HG03571 (cell line): Measurements from ENCODE around the gene LEMD3.
A peak's percentile ranks its signal among the peaks of the same experiment; 100 is the strongest.

Source experiments
- ATAC-seq: cut with Tn5 transposase; IDR thresholded peaks from one replicate; pipeline ENCODE4 v1.9.1; 2021; ENCODE audit not compliant: unreplicated experiment

LEMD3 gene

GRCh38 chr12:65169320-65170208 is at the start of gene LEMD3:
LEMD3 (plus strand) TSS chr12:65169583; CDS start chr12:65169597, 14 bp downstream.
- ATAC-seq = peak; percentile 92

- no peak for ATAC-seq
These were observed 48.1 kb upstream of the LEMD3 start, which contains the start of gene WIF1 for GRCh38 chr12:65121049-65121955. WIF1 (minus strand) TSS chr12:65121305; CDS start chr12:65121191, 114 bp downstream.

- ATAC-seq = no peak
These were observed 47.4 kb upstream of the LEMD3 start for GRCh38 chr12:65121956-65122469.

- ATAC-seq = no peak
These were observed 46.7 kb upstream of the LEMD3 start for GRCh38 chr12:65122703-65123102.

- ATAC-seq = no peak
These were observed 45.8 kb upstream of the LEMD3 start for GRCh38 chr12:65123435-65124063.

- no peak for ATAC-seq
These were observed 44.1 kb upstream of the LEMD3 start for GRCh38 chr12:65125247-65125646.

GRCh38 chr12:65125975-65126374 is 43.4 kb upstream of the LEMD3 start:
- ATAC-seq = no peak

GRCh38 chr12:65126482-65126881 is 42.9 kb upstream of the LEMD3 start:
- ATAC-seq = no peak

GRCh38 chr12:65133879-65134278 is 35.5 kb upstream of the LEMD3 start:
- ATAC-seq = no peak

- ATAC-seq = no peak
These were observed 30.0 kb upstream of the LEMD3 start for GRCh38 chr12:65139389-65139788.

GRCh38 chr12:65140738-65141137 is 28.6 kb upstream of the LEMD3 start:
- ATAC-seq = no peak

GRCh38 chr12:65147312-65147905 is 22.0 kb upstream of the LEMD3 start:
- no peak for ATAC-seq

GRCh38 chr12:65152012-65152411 is 17.4 kb upstream of the LEMD3 start:
- ATAC-seq = no peak

GRCh38 chr12:65152596-65152995 is 16.8 kb upstream of the LEMD3 start:
- ATAC-seq = no peak

GRCh38 chr12:65155784-65156183 is 13.6 kb upstream of the LEMD3 start:
- peak; percentile 28 for ATAC-seq

- peak; percentile 90 for ATAC-seq
These were observed 13.0 kb upstream of the LEMD3 start for GRCh38 chr12:65156366-65156841.

GRCh38 chr12:65157091-65157490 is 12.3 kb upstream of the LEMD3 start:
- no peak for ATAC-seq

- no peak for ATAC-seq
These were observed 6.8 kb upstream of the LEMD3 start for GRCh38 chr12:65162609-65163008.

GRCh38 chr12:65164244-65164643 is 5.1 kb upstream of the LEMD3 start:
- ATAC-seq = no peak

GRCh38 chr12:65164774-65165173 is 4.6 kb upstream of the LEMD3 start:
- ATAC-seq = no peak
